Measurements from ENCODE around the gene TRABD.

The TRABD gene

DNA sequence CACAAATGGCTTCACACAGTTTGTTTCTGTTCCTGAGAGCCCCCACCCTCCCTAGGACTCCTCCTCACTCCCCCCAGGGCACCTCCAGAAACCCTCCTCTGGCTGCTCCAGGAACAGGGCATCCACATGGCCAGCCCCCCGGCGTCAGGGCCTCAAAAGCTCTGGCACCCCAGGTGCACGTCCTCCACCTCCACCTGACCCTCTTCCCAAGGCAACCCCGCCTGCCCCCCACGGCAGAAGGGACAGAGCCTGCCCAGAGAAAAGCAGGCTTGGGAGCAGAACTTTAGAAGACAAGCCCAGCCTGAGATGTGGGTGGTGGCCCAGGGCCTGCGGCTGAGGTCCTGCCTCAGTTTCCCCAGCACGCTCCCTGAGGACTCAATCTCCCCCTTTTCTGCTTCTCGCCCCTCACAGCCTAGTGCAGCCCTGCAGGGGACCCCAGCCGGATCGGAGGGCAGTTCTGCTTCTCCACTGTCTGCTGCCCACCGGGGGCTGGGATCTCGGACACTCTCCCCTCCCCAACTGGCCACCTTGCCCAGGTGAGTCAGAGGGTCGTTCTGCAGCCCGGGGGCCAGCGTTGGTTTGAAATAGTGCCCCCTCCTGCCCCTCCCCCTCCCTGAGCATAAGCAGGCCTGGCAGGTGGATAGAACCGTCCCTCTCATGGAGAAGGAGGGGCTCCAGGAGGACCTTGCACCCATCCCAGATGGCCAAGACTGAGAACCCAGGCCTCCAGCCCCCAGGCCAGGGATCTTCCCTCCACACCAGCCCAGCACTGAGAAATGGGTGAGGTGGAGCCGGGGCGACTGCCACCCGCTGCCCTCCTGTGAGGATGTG, 2.4 kb upstream of the TRABD start:
- H3K4me3 ChIP-seq (ENCODE audit: low read length): no peak overlapping the region
- DNase-seq (ENCODE audit: low read depth): no peak
- TF ChIP-seq CTCF (conservative IDR thresholded peaks at IDR 0.05; ENCODE audit: low read depth, low read length): no peak

GRCh38 chr22:50184004-50184901, 1.5 kb upstream of the TRABD start:
- no peak overlapping the region for H3K4me3 ChIP-seq (ENCODE audit: low read length)
- no peak for DNase-seq (ENCODE audit: low read depth)
- no peak for TF ChIP-seq CTCF (conservative IDR thresholded peaks at IDR 0.05; ENCODE audit: low read depth, low read length)

DNA sequence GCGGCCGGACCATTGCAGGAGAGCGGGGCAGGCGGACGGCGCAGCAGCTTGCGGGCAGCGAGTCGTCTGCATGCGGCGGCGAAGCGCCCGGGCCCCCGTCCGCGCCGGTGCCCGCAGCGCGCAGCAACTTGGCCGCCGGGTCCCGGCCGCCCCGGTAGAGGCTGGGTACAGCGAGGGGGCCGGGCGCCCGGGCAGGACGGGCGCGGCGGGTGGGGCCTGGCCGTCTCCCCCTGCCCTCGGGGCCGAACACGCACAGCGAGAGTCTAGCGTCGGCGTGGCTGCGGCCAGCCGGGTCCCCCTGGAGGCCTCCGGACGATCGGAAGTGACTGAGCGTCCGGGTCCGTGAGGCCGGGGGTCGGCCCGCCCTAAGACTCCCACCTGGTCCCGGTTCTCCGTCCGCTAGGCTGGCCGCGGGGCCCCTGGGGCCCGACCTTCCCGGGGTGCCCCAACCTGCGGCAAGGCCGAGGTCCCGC, 775 bp upstream of the TRABD start:
- no peak for DNase-seq (ENCODE audit: low read depth)
- no peak for TF ChIP-seq CTCF (conservative IDR thresholded peaks at IDR 0.05; ENCODE audit: low read depth, low read length)

DNA sequence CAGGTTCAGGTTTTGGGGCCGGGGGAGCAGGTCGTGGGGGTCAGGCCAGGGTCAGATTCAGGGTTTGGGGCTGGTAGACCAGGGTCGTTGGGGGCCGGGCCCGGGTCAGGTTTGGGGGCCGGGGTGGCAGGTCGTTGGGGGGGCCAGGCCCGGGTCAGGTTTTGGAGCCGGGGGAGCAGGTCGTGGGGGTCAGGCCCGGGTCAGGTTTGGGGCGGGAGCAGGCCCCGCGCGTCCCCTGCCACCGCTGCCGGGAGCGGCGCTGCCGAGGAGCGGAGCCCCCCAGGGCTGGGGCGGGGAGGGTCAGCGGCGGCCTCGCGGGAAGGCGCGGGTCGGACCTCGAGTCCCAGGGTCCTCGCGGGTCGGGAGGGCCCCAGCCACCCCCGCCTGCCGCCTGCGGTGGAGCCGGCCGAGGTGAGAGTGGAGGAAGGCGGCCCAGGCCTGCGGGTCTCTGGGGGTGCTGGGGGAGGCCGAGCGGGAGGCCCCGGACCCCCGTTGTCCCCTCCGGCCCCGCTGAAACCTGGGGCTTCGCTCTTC, 535 bp downstream of the TRABD start:
- peak overlapping the region; percentile 66 for H3K4me3 ChIP-seq (ENCODE audit: low read length)
- no peak for TF ChIP-seq CTCF (conservative IDR thresholded peaks at IDR 0.05; ENCODE audit: low read depth, low read length)
- DNase-seq (ENCODE audit: low read depth): no peak

More for the DNA sequence above, 775 bp upstream of the TRABD start:
- peak overlapping the region; percentile 43 for H3K4me3 ChIP-seq (ENCODE audit: low read length)

GRCh38 chr22:50186761-50187523, 1.2 kb downstream of the TRABD start:
- no peak for DNase-seq (ENCODE audit: low read depth)
- no peak for TF ChIP-seq CTCF (conservative IDR thresholded peaks at IDR 0.05; ENCODE audit: low read depth, low read length)
- H3K4me3 ChIP-seq (ENCODE audit: low read length): peak overlapping the region; percentile 66

GRCh38 chr22:50188356-50188755, 2.6 kb downstream of the TRABD start:
- TF ChIP-seq CTCF (conservative IDR thresholded peaks at IDR 0.05; ENCODE audit: low read depth, low read length): no peak
- no peak for DNase-seq (ENCODE audit: low read depth)
- no peak overlapping the region for H3K4me3 ChIP-seq (ENCODE audit: low read length)
